ENCODE measurements around the gene RNF187.
A peak's percentile ranks its signal among the peaks of the same experiment; 100 is the strongest.
"Not testable (repeated sequence)": the region's sequence is repeated elsewhere in the genome, so short reads cannot be mapped to it uniquely, and the experiment has no call there.

RNF187 gene

DNA sequence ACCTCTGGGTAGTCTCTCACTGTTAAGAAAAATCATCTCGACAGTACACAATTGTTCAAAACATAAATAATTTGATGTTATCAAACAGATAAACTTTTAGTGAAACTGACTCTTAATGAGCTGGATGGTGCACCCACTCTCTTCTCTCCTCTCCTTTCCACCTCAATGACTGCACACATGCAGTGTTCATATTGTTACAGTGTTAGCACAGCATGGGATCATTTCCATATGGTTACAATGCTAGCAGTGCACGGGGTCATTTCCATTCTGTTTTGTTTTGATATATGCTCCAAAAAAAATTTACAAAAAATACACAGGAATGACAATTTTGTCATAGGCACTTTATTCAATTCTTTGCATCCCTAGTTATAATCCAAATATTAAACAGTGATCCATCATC lies 26.4 kb upstream of the RNF187 start:
- no peak for DNase-seq

DNA sequence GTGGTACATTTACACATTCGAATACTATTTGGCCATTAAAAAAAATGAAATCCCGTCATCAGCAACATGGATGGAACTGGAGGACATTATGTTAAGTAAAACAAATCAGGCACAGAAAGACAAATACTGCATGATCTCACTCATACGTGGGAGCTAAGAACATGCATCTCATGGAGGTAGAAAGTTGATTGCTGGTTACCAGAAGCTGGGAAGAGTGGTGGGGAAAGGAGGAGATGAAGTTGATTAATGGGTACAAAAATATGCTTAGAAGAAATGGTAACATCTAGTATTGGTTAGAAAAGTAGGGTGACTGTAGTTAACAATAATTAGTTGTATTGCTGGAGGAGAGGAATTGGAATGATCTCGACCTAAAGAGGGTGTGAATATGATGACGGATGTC lies 24.6 kb upstream of the RNF187 start:
- no peak for DNase-seq

DNA sequence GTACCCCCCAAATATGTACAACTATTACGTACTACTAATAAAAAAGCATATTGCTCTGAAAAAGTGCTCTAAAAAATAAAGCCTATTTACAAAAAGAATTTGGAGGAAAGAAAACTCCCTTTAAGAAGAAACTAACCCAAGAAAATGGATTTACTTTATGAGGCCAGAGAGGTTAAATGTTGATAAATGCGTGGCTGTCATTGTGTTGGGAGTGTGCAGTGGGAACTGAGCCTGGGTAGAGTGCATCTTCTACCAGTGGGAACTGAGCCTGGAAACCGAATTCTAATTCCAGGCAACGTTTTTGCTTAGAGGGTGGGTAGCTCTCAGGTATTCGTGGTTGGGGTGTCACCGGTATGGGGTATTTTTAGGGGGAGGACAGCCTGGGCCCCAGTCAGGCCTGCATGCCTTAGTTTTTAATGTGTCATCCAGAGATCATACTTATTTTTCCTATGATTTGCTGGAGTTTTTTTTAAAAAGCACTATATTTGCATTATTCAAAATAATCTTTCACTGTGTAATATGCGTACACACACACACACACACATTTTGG lies 24.1 kb upstream of the RNF187 start:
- no peak for DNase-seq

DNA sequence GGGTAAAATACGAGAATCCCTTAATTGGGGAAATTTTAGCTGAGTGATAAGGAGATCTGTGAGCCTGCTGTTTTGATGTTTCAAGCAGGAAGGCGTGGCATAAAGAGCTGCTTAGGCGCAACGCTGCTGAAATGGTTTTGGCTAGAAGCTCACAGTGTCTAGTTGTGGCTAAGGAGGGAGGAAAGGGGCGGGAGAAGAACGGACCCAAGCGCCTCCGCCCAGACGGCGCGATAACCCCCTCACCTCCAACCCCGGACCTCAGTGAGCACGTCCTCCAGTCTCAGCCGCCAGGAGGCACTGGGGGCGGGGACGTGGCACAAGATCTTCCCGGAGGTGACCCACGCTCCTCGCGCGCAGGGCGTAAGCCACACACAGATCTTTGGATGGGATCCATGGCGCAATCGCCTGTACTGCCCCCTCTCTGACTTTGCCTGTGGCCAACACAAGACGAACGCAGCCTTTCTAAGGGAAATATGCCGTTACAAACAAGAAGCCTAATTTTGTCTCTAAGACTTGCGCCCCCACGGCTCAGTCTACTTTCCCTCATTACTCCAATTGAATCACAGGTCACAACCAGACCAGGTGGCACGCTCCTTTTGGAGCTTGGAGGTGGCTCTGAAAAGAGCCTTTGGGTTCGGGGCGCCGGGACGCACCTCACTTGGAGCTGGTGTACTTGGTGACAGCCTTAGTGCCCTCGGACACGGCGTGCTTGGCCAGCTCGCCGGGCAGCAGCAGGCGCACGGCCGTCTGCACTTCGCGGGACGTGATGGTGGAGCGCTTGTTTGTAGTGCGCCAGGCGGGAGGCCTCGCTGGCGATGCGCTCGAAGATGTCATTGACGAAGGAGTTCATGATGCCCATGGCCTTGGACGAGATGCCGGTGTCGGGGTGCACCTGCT lies 23.4 kb upstream of the RNF187 start:
- DNase-seq: no peak

GRCh38 chr1:228464487-228464983 lies 22.6 kb upstream of the RNF187 start:
- DNase-seq: peak; percentile 76 to 81

DNA sequence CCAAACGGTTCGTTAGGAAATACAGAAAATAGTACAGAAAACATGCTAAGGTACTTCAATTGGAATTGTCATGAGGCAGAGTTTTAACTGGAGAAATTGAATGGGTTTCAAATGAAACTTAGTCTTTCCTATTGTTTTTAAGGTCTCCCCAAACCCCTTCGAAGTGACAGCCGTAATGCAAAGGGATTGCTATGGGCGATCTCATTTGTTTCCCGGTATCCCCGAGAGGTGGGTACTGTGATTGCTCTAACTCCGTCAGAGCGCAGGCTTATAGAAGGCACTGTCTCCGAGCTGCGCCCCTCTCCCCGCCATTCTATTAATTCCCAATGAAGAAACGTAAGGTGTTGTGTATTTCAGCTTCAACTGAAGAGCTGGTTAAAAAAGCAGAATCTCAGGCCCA lies 22.0 kb upstream of the RNF187 start:
- no peak for DNase-seq

DNA sequence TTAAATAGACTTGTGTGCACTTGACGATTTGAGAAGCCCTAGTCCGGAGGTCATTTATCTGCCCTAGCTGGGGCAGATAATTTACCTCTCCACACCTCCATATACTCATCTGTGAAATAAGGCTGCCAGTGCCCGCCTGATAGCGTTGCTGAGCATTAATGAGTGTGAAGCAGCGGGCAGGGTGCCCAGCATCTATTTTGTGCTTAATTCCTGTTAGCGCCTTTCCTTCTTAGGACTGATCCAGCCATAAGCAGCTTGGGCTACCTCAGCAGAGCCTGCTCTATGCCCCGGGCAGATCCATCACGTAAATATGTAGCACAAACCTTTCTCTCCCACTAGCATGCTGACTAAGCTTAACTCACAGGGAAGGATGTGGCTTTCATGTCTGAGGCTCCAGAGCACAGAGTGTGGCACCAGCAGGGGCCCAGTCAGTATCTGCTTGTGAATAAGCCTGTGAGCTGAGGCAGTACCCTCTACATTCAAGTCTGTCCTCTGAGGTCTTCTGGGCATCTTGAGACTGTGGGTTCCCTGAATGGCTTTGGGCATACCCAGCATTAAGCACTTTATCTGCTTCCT lies 21.5 kb upstream of the RNF187 start:
- no peak for DNase-seq

DNA sequence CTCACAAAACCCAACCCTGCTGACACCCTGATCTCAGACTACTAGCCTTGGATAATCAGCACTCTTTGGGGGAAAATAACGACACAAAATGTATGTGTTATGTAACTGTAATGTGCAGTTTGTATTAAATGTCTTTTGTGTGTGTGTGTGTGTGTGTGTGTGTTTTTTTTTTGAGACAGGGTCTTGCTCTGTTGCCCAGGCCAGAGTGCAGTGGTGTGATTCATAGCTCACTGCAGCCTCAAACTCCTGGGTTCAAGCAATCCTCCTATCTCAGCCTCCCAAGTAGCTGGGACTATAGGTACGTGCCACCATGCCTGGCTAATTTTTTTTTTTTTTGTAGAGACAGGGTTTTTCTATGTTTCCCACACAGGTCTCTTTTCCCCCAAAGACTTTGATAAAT lies 19.0 kb upstream of the RNF187 start:
- DNase-seq: not testable (repeated sequence)

DNA sequence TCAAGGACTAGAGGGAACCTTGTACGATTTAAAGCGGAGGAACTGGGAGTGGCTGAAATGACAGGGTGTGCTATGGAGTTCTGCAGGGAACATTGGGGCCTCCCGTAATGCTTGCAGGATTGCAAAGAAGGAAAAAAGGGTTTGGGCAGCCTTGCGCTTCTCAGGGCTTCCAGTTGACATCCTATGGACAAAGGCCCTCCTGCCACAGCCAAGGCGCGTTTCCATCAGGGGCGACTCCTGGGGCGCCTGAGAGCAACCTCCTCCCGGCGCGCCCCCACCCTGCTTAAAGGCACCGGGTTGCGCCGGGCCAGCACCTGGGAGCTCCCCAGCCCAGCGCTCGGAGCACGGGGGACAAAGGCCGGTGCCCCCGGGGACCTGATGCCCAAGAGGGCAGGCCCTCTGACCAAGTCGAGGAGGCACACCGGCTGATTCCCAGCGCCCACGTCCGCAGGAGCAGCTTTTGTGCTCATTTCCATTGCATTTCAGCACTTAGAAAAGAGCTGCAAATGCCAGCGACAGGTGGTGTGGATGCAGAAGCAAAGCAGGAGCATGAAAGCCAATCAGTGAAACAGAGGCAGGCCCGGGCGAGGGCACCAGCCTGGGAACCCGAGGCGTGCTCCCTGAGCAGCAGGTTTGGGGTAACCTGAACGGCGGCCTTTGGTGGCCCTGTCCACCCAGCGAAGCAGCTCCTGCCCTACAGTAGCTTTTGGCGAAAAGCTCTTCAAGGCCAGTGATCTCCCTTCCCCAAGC lies 17.6 kb upstream of the RNF187 start:
- no peak for DNase-seq

DNA sequence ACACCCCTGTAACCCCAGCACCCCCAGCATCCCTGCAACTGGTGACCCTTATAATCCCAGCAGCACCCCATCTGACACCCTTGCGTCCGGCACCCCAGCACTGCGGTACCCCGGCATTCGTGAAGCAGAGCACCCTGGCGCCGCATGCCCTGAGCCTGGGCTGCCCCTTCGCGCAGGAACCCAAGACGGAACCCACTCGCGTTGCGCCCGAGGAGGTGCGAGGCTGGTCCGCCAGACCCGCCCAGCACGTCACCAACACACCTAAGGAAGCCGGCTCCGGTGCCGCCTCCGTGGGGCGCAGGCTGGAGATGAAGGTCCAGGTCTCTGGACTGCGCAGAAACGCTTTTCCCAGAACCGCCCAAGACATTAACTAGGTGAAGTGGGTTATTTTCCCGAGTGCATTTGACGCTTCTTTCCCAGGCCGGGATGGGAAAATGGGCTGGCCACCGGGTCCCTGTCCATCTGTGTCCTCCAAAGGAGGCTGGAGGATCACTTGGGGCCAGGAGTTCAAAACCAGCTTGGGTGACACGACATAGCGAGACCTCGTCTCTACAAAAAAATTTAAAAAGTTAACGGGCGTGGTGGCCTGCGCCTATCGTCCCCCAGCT lies 15.9 kb upstream of the RNF187 start:
- no peak for DNase-seq

GRCh38 chr1:228471762-228472398 lies 15.3 kb upstream of the RNF187 start:
- no peak for DNase-seq

DNA sequence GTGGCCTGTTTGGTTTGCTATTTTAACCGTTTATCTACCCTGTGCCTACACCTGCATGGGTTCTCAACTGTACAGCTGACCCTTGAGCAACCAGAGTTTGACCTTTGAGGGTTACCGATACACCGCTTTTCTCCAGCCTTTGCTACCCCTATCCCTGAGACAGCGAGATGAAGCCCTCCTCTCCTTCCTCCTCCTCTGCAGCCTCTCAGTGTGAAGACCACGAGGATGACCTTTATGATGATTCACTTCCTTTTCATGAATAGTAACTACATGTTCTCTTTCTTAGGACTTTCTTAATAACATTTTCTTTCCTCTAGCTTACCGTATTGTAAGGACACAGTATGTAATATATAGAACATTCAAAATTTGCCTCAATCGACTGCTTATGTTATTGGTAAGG lies 14.5 kb upstream of the RNF187 start:
- no peak for DNase-seq

DNA sequence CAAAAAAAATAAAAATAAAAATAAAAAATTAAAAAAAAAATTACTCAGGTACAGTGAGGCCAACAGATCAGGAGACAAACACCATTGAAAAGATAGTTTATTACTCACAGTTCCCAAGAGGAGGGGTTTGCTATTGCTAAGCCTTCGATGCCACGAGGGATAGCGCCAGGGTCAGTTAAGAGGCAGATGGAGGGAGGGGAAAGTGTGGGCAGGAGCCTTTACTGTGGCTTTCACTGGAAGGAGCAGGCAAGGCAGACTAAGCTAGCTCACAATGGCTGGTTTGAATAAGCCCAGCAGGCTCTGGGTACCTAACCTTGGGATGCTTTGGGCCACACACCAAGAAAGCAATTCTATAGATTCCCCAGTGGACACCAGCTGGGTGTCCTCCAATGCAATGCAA lies 12.7 kb upstream of the RNF187 start:
- DNase-seq: no peak

- no peak for DNase-seq
These were observed 11.4 kb upstream of the RNF187 start for GRCh38 chr1:228475812-228476211.

DNA sequence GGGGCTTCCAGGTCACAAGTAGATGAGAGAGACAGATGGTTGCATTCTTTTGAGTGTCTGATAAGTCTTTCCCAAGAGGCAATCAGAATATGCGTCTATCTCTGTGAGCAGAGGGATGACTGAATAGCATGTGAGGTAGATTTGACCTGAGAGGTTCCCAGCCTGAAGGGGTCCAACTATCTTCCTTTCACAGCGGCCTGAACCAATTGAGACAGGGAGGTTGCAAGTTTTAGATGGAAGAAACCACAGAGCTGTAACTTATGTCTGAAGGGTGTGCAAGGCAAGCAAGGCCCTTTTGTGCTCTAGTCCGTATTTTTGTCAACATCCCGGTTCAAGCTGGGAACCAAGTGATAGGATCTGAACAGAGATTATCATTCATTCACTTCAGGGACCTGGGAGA lies 9.9 kb upstream of the RNF187 start:
- DNase-seq: no peak

DNA sequence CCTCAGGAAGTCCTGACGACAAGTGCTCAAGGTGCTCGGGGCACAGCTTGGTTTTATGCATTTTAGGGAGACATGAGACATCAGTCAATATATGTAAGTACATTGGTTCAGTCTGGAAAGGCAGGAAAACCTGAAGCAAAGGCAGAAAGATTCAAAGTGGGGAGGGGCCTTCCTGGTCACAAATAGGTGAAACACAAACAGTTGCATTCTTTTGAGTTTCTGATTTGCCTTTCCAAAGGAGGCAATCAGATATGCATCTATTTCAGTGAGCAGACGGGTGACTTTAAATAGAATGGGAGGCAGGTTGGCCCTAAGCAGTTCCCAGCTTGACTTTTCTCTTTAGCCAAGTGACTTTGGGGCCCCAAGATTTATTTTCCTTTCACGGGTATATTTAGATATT lies 8.9 kb upstream of the RNF187 start:
- no peak for DNase-seq

GRCh38 chr1:228478912-228479711 lies 8.1 kb upstream of the RNF187 start:
- no peak for DNase-seq

DNA sequence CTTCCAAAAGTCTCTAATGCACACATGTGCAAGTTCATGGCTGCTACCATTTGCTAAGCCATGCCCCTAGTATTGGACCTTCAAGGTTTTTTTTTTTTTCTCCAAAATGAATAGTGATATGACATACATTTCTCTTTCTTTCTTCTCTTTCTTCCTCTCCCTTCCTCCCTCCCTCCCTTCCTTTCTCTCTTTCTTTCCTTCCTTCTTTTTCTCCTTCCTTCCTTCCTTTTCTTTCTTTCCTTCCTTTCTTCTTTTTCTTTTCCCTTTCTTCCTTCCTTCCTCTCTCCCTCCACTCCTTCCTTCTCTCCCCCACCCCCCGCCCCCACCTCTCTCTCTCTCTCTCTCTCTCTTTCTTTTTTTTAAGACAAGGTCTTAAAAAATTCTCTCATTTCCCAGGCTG lies 3.4 kb upstream of the RNF187 start:
- DNase-seq: no peak

DNA sequence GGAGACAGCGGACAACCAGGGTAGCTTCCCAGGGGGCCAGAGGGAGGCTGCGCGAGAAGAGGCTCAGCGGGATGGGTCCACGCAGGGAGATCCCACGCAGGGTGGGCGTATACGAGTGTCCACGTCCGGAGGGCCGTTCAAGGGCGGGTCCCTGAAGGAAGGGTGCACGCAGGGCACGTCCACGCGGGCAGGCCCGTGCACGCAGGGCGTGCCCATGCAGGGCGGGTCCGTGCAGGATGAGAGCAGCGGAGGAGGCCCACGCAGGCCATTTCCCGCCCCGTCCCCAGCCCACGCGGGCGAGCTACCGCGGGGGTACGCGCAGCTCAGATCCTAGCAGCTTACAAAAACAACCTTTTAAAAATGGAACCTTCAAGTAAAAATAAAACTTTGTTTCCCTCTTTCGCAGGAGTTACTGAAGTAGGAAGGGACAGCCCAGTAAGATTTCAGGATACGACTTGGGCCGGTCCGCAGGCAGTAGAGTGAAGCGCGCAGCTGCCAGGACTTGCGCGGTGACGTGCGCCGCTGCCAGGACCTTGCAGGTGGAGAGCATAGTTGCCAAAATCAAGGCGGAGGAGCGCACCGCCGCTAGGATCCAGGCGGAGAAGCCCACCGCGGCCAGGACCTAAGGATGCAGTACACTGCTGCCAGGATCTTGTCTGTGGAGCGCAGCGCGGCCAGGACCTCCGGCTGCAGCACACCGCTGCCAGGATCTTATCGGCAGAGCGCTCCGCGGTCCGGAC lies 416 bp upstream of the RNF187 start:
- peak; percentile 84 to 85 for DNase-seq

DNA sequence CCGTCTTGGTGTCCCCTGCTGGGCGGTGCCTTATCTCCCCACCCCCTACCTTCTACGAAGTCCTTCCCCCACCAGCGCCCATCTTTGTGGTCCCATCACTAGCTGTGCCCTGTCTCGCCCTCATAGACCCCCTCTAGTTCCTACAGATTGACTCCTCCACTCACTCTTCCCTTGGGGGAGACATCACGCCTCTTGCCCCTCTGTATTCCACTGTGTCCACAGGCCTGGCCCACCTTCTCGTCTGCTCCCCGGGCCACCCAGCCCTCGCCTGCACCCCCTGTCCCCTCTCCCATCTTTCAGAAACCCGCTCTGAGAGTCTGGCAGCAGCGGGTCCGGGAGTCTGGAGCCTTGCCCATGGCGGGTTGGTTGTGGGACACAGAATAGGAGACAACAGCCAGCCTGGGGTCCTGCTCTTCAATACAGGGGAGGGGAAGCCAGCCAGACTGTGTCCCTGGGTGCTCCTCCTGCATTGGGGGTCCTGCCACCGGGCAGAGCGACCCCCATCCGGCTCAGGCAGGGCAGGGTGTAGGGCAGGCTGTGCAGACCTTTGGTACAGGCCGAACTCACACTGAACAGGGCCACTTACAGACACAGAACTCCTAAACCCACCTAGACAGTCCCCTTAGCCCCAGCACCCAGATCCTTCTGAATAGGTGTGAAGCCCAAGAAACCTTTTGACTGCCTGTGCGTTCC lies 1.1 kb downstream of the RNF187 start:
- no peak for DNase-seq

Measured in hippocampal formation (tissue), 2 donors.